HG03196 (cell line): ENCODE data around the gene PLCD1.

Experiments used
- ATAC-seq: cut with Tn5 transposase; IDR thresholded peaks from one replicate; pipeline ENCODE4 v1.9.1; 2021; ENCODE audit not compliant: unreplicated experiment

The PLCD1 gene

DNA sequence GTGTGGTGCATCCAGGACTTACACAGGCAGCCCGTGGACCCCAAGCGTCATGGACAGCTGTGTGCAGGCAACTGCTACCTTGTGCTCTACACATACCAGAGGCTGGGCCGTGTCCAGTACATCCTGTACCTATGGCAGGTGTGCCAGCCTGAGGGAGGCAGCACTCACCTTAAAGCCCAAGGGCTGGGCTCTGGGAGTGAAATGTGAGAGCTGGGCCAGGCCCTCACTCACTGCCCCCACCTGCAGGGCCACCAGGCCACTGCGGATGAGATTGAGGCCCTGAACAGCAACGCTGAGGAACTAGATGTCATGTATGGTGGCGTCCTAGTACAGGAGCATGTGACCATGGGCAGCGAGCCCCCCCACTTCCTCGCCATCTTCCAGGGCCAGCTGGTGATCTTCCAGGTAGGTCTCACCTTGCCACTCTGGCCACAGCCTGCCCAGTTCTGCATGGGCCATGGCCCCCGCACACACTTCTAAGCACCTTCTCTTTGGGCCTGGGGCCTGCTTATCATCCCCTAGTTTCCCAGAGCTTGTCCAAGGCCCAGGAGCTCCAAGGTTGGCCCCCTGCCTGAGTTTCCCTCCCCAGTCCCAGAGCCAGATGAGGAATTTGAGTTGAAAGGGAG is 27.9 kb downstream of the PLCD1 start:
- ATAC-seq: no peak

- ATAC-seq: no peak
Observed at GRCh38 chr3:38000965-38001455, 28.4 kb downstream of the PLCD1 start.

DNA sequence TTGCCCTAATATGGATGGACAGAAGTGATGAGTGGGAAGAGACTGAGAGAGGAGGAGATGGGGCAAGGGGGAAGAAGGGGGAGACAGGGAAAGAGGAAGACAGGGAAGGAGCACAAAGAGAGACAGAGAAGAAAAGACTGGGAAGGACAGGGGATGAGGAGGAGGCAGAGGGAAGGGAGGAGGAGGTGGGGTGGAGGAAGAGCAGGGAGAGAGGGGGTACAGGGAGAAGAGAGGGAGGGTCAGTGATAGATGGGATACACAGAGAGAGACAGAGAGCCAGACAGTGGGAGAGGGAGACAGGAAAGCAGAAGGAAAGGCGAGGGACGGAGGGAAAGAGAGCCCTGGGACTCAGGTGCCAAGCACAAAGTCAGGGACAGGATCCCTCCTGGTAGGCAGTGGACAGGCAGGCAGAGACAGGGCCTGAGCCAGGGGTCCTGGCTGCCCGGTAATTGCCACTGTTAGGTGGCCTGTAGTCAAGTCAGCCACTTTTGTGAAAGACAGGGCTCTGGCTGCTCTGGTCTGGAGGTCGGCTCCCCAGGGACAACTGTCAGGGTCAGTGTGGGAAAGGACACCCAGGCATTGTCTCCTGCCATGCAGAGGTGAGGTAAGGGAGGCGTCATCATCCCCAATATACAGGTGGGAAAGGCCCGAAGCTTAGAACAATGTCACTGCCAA is 29.1 kb downstream of the PLCD1 start:
- no peak for ATAC-seq

- ATAC-seq: no peak
Observed at GRCh38 chr3:37999836-38000235, 29.6 kb downstream of the PLCD1 start.

DNA sequence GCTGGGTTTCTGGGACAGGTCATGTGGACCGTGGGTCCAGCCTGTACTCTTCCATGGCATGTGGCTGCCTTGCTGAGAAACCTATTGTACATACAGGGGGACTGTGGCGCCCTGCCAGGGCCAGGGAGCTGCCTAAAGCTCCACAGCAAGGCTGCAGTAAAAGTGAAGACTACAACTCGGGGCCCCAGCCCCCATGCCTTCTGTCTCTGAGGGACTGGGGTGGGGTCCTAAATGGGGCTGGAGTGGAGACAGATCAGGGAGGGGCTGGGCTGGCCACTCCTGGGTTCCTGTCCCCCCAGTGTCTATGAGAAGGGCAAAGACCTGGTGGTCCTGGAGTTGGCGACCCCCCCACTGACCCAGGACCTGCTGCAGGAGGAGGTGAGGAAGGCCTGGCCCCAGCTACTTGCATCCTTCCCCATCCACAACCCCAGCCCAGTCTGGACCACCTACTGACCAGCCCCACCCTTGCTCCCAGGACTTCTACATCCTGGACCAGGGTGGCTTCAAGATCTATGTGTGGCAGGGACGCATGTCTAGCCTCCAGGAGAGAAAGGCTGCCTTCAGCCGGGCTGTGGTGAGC is 31.6 kb downstream of the PLCD1 start:
- ATAC-seq: no peak

GRCh38 chr3:37997342-37997741 is 32.1 kb downstream of the PLCD1 start:
- no peak for ATAC-seq

DNA sequence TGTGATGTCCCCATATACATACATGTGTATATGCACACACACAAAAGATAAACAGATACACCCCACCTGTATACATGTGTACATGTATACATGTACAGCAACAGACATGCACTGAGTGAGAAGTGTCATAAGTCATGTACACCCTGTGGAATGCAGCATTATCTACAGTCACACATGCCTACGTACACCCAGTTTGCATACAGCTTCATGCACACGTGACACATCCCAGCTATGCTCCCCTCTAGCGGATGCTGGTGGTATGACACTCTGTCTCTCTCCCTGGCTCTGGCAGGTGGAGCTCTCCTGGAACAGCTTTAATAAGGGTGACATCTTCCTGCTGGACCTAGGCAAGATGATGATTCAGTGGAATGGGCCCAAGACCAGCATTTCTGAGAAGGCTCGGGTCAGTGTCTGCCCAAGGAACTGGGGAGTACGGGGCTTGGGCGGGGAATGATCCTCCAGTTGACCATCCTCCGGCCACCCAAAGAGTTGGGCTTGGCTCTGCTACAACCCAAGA is 32.6 kb downstream of the PLCD1 start:
- ATAC-seq: peak; percentile 47

DNA sequence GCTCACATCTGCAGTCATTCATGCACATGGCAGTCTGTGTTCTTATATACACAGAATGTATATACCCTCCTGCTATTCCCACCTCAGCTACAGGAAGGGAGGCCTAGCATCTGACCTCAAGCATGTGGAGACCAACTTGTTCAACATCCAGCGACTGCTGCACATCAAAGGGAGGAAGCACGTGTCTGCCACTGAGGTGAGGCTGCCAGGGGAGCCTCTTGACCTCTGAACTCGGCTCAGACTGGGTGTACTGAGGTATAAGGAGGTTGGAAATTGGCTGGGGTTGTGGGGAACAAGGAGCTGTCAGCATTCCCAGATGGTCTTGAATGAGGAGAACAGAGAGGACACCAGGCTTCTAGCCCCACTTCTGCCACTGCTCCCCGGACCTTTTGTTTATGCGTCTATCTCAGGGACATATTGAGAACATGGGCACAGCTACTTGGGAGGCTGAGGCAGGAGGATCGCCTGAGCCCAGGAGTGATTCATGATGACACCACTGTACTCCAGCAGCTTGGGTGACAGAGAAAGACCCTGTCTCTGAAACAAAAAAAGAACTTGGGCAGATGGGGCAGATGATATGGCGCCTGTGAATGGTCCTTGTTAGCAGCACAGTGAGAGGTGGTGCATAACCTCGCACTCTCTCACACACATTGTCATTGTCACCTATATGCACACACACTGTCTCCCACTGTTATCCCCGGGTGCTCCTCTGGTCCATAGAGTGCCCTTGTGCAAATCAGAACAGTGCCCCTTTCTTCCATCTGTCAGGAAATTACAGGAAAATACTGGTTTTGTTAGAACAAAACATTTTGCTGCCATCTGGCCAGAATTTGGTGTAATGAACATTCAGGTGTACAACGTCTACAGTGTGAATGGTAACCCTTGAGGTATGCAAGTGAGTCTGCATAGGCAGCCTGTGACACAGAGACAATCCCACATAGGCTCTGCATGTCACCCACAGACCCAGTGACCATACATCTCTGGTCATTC is 33.5 kb downstream of the PLCD1 start:
- no peak for ATAC-seq

GRCh38 chr3:37994639-37994972 is 34.8 kb downstream of the PLCD1 start:
- no peak for ATAC-seq

DNA sequence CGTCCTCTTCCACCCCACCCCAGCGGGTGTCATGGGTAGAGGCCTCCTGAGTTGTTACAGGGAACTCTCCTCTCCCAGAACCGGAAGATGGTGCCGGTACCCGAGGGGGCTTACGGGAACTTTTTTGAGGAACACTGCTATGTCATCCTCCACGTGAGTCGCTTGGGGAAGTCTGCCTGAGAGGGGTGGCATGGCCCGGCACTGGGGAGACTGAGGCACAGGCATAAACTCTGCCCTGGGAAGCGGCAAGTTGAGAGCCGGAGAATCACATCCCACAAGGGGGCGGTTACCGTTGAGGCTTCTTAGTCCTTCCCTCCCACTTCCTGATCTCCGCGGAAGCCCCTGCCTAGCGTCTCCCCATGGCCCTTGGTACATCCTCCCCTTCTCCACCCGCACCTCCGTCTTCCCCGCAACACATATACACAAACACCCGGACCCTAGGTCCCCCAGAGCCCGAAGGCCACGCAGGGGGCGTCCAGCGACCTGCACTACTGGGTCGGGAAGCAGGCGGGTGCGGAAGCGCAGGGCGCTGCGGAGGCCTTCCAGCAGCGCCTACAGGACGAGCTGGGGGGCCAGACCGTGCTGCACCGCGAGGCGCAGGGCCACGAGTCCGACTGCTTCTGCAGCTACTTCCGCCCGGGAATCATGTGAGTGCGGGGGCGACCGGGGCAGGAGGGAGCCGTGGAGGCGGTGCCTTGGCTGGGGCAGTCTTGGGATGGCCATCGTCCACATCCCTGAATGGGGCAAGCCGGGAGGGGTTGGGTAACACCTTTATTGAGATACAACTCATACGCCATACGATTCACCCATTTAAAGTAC is 35.4 kb downstream of the PLCD1 start:
- ATAC-seq: peak; percentile 60

DNA sequence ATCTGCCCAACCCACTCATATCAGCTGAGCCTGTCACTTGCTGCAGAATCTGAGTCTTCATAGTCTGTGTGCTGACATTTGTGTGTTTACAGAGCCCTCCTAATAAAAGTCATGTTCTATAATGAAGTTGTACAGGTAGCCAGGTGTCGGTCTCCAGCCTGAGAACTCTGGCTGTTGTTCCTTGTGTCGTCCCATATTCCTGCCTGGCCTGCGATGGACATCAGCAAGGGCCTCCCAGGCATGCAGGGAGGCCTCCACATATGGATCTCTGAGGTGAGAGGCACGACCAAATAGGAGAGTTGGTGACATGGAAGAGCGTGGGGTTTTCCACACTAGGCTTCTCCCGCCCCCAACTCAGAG is 36.0 kb downstream of the PLCD1 start:
- no peak for ATAC-seq

- no peak for ATAC-seq
Observed at GRCh38 chr3:37993067-37993455, 36.4 kb downstream of the PLCD1 start.

DNA sequence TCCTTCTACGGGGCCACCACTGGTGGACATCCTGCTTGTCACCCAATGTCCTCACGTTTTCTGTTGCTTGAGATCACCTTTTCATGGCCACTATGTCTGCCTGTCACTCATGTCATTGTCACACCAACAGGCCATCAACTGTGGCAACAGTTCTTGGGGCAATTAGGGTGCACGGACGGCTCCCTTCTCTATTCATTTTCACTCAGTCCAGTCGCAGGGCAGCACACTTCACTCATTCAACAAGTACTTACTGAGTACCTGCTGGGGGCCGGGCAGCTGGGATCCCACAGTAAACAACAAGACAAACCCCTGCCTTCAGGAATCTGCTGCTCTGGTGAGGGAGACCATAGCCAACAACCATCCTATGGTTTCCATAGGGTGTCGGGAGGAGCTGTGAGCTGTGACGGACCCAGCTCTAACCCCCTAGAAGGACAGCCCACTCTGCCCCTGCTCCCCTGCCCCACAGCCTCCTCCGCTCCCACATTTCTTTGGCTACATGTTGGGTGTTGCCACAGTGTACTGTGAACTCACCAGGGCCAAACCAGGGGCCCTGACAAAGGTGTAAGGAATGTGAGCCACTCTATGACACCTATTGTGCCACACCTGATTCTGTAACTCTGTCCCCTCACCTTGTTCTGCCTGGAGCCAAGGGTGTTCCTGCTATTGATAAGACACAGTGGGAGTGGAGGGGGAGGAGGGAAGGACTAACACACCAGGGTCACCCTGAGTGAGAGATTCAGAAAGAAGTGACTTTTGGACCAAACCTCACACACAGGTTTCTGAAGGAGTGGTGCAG is 37.0 kb downstream of the PLCD1 start:
- no peak for ATAC-seq

DNA sequence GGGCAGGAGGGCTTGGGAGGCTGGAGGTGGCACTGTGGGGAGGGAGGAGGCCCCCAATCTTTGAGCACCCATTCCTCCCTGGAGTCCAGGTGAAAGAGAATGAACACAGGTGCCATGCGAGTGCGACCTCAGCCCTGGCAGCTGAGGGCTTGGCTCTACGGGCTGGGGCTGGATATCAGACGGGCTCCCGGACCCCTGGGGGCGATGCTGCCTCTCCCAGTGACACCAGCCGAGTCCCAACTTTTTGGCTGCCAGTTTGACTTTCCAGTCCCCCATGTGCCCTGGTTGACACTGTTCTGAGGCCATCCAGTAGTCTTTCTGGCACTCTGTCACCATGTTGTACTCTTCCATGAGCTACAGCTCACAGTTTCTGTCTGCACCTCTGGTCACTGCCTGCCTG is 37.6 kb downstream of the PLCD1 start:
- no peak for ATAC-seq

GRCh38 chr3:37991109-37991508 is 38.3 kb downstream of the PLCD1 start:
- no peak for ATAC-seq

DNA sequence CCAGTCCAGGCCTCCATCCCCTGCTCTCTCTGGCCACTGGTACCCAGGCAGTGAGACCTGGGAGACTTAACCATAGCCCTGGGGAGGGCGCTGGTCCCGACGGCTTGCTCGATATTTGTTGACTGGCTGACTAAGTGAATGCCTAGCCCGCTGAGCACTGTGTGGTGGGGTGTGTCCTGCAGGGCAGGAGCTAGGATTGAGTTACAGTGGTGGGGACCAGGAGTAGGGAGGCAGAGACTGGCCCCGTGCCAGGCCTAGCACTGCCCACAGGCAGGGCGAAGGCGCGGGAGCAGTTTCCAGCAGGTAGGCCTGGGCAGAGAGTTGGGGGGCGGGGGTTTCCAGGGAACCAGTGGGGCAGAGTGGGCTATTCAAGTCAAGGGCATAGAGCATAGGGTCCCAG is 38.9 kb downstream of the PLCD1 start, which contains the start of gene VILL:
VILL (plus strand) TSS at position 260 of the 400 bp plus-strand sequence. CDS start 2,887 bp downstream, outside the sequence.
- no peak for ATAC-seq

- no peak for ATAC-seq
Observed at GRCh38 chr3:37989821-37990480, 39.5 kb downstream of the PLCD1 start.

DNA sequence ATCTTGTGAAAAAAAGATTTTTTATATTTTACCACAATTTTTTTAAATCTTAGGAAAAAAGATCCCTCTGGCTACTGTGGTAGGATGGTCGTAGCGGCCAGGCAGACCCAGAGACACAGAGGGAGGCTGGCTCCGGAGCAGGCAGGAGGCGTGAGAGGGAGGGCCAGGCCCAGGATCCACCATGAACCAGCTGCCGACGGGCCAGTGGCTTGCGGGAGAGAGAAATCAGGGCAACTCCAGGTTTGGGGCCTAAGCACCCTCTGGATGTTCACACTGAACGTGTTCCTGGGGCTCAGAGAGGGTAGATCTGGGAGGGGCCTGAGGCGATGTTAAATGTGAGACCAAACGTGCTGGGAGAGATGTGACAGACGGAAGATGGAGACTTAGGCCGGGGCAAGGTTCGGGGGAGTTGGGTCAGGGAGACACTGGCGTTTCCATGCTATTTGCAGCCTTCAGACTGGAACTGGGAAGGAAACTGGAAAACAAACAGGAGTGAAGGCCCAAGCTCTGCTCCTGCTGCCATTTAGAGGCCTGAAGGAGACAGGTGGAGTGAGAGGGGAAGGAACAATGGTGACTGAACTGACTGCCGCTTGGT is 40.4 kb downstream of the PLCD1 start:
- ATAC-seq: no peak
